ENCODE data around the gene RTTN.
A peak's percentile ranks its signal among the peaks of the same experiment; 100 is the strongest.

RTTN gene

DNA sequence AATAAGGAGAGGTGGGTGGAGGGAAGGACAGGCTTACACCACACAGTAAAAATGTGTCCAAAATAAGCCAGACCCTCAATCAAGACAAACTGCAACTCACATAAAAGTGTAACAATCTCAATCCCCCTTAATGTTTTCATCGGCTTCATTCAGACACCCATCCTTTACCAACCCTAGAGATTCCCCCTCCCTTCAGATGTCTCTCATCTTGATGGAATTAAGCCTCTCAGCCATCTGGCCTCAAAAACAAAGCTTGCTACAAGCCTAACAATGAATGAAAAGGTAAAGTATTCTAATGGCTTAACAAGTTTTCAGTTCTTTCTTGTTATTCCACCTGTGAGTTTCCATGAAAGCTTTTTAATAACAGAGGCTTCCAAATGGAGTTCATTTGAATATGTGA lies 5.2 kb downstream of the RTTN start:
- DNase-seq: no peak
- intact Hi-C loops (cut with DNase I): no loop called here

DNA sequence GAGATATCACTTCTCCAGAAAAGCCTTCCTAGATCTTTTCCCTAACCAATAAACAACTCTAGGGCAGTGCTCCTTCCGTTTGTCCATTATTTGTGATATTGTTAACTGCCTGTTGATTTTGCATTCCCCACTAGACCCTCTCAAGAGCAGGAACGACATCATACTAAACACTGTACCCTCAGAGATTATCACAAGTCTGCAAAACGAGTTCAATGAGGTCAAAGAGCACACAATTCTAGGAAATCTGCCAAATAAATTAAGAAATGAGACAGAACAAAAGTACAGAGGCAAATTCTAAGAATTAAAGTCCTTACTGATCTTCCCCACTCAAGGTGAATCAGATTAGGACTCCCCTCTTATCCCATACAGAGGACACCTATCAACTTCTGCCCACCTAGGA lies 7.6 kb downstream of the RTTN start:
- no peak for DNase-seq
- intact Hi-C loops (cut with DNase I): loop anchor here (2.0 kb wide), 1 partner anchor 257 kb away; no protein-coding TSS in a partner anchor

DNA sequence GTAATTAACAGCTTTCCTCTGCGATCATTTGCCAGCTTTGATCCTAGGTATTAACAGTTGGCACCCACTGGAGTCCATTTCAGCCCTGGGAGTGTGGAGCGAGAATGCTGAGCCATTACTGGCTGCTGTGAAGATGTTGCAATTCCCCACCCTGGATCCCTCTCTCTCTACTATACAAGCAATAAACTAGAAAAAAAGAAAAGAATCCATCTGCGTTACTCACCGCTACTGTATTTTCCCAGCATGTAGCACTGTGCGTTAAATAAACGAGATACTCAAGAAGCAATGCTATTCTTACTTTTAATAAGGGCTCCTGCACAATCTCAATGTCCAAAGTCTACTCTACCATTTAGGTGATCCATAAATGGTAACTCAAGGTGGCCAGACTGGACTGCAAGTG lies 8.5 kb downstream of the RTTN start:
- DNase-seq: no peak
- intact Hi-C loops (cut with DNase I): loop anchor here (2.0 kb wide), 1 partner anchor 258 kb away; no protein-coding TSS in a partner anchor

DNA sequence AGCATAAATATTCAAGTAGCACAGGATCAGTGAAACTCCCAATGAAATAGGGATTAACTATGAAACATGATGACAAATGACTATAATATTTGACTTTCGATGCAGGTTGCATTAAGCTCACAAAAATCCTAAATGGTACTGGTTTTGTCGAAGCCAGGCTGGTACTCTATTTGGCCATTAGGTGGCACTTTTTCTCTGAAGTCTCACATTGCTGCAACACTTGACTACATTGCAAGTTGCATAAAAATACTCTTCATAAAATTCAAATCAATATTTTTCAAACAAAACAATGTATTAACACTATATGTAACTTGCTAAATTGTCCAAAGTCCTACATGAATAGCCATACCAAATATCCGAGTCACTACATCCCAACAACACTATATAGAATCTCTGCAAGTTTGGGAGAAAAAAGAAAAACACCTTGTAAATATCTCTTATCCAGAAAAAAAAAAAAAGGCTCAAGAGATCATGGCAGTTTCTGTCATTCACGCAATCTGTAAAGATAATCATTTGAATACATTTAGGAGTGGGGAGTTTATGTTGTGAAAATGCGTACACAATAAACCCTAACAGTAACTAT lies 9.5 kb downstream of the RTTN start:
- DNase-seq: peak in 1 of 10 donors; percentile 19
- intact Hi-C loops (cut with DNase I): loop anchor here (1.0 to 2.0 kb wide), 2 partner anchors 238 to 259 kb away; no protein-coding TSS in a partner anchor

DNA sequence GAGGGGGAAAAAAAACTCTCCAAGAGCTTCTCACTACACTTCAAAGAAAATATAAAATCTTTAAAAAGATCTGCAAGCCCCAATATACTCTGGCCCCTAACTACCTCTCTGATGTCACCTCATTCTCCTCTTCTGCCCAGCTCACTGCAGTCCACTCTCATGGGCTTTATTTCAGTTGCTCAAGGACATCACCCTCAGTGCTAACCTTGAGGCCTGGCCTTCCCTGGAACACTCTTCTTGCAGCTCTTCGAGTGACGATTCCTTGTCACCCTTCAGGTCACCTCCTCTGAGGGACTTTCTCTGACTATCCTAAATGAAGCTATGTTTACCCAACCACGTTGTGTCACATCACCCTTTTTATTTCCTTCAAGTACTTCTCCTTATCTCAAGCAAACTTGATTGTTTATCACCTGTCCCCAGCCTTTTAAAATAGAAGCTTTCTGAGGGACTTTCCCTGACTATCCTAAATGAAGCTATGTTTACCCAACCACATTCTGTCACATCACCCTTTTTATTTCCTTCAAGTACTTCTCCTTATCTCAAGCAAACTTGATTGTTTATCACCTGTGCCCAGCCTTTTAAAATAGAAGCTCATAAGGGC lies 10.4 kb downstream of the RTTN start:
- intact Hi-C loops (cut with DNase I): no loop called here
- DNase-seq: no peak

DNA sequence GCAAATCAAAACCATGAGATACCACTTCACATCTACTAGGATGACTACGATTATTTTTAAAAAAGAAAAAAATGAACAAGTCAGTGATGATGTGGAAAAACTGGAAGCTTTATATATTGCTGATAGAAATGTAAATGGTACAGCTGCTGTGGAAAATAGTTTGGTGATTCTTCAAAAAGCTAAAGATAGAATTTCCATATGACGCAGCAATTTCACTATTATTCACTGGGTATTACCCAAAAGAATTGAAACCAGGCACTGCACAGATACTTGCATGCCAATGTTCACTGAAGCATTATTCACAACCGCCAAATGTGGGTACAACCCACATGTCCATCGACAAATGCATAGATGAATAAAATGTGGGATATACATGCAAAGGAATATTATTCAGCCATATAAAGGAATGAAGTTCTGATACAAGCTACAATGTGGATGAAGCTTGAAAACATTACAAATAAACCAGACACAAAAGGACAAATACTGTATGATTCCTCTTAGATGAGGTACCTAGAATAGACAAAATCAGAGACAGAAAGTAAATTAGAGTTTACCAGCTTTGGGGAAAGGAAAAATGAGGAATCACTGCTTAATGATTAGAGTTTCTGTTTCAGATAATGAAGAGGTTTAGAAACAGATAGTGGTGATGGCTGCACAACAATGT lies 11.1 kb downstream of the RTTN start:
- DNase-seq: no peak
- intact Hi-C loops (cut with DNase I): no loop called here

DNA sequence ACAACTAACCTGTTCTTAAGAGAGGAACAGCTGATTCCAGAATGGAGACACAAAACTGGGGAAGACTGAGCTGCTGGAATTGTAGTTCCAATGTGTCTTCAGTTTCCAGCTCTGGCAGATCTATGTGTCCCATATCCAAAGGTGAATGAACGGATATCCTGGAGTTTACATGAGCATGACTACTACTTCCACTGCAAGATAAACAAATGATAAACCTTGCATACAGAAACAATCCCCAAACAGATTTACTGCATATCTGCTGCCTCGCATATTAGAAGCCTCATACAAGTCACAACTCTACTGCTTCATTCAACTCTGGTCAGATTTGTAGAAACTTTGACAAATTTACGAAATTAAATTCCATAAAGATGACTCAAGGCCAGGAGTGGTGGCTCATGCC lies 15.0 kb downstream of the RTTN start:
- intact Hi-C loops (cut with DNase I): no loop called here
- DNase-seq: no peak

DNA sequence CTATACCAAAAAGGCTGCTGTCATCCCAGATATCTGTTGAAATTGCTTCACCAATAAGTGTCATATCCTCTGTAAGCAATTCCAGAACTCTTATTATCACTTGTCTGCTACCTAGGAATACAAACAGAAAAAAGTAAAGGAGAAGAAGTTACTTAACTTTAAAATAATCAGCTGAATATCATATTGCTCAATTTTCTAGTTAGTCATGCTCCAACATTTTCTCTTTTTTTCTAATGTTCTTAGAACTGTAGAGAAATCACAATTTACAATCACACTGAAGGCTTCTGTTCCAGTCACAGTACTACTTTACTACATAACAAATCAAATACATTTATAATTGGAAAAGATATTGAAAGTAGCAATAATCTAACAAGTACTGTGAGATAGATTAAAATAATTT lies 17.4 kb downstream of the RTTN start:
- DNase-seq: no peak
- intact Hi-C loops (cut with DNase I): no loop called here

DNA sequence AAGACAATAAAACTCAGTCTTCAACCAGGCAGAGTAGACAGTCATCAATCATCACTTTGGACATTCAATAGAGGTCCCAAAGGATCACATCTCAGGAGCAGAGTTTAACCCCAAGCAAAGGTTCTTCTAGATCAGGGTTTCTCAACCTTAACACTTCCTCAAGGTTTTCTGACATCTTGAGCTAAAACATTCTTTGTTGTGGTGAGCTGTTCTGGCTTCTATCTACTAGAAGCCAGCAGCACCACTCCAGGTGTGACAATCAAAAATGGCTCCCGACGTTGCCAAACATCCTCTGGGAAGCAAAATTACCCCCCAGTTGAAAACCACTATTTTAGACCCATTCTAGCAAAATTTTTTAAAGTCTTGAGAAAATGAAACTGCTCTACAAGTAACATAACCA lies 22.0 kb downstream of the RTTN start:
- intact Hi-C loops (cut with DNase I): no loop called here
- no peak for DNase-seq

DNA sequence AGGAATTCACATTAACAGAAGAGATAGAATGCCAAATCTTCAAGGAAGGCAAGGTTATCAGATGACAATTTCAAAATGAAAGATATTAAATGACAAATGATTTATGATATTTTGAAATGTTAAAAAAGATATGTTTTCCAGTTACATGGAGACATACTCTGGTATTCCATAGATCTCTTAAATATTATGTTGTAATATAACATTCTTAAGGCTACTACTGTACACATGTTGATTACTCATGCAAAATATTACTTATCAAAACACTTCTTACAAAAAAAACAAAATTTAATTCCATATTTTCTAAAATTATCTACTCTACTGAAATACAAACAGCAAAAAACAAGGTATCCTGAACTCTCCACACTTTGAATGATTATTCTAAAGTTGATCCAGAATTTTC lies 22.9 kb downstream of the RTTN start:
- DNase-seq: no peak
- intact Hi-C loops (cut with DNase I): no loop called here

DNA sequence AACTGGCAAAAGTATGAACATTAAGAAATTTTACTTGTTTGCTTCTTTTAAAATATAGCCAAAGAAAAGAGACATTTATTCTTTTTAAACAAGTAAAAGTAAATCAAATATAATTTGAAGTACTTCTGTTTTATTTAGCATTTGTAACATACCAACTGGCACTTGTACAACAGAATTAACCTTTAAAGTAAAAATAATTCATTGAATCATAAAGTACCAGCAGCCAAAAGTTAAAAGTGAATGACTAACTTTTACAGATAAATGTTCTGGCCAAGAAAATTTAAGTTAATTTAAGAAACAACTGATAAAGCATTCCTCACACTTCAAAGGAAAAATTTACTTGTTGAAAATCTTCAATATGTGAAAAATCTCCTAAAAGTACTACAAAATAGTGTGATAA lies 23.8 kb downstream of the RTTN start:
- no peak for DNase-seq

DNA sequence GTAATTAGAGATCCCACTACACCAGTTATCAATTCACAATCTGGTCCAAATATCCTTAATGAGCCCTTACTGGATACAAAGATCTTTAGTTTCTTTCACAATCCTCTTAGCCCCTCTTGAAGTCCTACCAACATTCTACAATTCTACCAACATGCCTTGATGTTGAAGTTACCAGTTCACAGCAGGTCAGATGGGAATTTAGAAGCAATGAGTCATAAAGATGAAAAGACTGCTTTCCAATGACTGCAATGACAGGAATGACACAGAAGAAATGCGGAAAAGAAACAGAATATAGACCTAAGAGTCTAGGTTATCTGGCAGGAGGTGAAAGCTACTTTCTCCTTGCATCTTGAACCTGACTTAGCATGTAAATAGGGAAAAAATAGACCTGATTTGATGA lies 24.5 kb downstream of the RTTN start:
- intact Hi-C loops (cut with DNase I): no loop called here
- DNase-seq: no peak

More for the DNA sequence above, 23.8 kb downstream of the RTTN start:
- intact Hi-C loops (cut with DNase I): no loop called here

DNA sequence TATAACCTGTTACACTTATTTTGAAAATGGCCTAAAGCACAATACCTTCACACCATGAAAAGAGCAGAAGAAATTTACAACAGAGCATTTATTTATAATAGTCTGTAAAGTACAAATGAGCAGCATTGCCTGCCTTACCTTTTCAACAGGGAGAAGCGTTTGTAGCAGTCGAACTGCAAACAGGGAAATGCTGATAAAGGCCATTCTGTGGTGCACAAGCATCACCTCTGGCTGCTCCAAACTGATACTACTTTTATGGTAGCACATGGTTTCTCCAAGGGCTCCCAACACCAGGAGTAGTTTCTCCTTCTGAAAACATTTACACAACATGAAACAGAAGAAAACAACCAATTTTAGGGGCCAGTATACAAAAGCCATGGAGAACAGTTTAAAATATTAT lies 28.9 kb downstream of the RTTN start:
- no peak for DNase-seq
- intact Hi-C loops (cut with DNase I): no loop called here

DNA sequence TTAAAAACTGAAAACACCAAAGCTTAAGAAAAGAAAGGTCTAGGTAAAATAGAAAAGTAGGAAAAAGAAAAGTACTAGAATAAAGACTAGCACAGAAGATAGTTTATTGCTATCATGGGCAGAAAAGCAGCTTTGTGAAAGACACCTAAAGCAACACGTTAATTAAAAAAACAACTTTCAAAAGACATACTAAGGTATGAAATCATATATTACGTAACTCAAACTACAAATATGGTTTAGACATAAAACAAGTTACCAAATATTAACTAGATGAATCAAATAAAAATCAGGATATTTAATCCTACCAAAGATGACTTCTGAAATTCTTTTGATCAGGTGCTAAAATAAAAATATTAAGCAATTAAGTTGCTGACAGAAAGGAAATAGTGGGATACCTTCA lies 30.3 kb downstream of the RTTN start:
- intact Hi-C loops (cut with DNase I): no loop called here

DNA sequence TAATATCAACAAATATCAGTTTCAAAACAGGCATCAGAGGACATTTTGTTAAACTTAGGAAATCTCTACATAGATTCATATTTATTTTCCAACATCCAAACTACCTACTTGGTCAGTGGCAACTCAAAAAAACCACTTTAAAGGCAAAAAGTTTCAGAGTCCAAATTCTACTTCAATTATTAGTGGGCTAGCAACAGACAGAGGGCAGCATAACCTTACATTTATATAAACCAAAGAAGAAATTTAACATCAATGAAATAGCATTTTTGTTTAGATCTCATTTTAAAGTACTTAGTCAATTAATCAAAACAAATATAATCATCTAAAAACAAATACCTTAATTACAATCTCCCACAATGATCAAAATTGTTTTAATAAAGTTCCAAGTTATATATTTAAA lies 33.3 kb downstream of the RTTN start:
- intact Hi-C loops (cut with DNase I): no loop called here
- no peak for DNase-seq

More for the DNA sequence above, 30.3 kb downstream of the RTTN start:
- DNase-seq: no peak

DNA sequence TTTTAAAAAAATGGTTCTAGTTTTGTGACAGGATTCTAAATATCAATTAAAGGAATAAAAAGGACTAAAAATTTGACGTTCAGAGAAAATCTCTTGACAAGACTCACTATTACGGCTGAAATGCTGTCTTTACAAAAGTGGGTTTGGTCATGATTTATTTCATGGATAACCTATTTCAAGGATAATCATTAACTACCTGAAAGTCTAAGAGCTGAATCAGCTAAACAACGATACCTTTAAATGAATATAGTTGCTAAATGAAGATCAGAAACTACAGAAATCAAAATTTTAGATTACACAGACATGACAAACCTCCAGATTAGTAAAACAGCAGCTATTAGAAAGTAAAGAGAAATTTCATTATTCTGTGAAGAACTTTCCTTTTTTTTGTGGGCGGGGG lies 35.7 kb downstream of the RTTN start:
- intact Hi-C loops (cut with DNase I): no loop called here
- no peak for DNase-seq

DNA sequence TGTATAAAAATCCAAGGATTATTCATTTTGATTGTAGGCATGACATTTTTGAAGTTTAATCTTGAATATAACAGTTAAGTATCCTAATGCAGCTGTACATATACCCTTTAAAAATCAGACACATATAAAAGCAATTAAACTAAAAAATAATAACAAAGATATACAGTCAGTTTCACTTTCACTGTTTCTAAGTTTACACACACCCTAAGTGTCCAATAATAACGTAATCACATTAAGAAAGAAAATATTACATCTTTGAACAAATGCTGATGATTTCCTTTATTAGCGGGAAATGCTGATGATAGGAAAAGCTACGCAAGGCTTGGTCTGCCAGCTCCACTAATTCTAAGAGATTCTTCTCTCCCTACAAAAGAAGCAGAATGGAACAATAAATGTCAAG lies 38.8 kb downstream of the RTTN start:
- peak in 1 of 10 donors; percentile 3 for DNase-seq
- intact Hi-C loops (cut with DNase I): no loop called here

DNA sequence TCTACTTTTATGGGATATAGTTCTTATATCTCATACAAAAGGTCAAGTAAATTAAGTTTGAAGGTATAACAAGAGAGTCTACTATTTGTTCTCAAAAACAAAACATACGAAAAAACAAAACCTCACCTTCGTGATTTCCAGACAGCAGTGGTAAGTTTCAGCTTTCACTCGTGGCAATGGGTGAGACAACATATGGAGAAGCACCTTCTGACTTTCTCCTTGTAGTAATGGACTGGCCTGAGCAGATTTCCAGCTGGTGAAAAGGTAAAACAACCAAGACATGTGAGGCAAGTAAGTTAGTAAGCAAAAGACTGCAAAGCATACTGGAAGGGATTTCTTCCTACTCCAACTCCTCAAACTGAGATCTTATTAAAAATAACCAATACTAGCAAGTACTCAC lies 39.6 kb downstream of the RTTN start:
- DNase-seq: no peak

DNA sequence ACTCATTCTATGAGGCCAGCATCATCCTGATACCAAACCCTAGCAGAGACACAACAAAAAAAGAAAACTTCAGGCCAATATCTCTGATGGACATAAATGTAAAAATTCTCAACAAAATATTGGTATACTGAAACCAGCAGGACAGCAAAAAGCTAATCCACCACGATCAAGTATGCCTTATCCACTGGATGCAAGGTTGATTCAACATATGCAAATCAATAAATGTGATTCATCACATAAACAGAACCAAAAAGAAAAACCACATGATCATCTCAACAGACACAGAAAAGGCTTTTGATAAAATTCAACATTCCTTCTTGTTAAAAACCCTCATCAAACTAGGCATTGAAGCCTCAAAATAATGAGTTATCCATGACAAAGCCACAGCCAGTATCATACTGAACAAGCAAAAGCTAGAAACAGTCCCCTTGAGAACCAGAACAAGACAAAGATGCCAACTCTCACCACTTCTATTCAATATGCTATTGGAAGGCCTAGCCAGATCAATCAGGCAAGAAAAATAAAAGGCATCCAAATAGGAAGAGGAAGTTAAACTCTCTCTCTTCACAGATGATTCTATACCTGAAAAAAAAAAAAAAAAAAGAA lies 45.3 kb downstream of the RTTN start:
- no peak for DNase-seq
- intact Hi-C loops (cut with DNase I): no loop called here

More for the DNA sequence above, 39.6 kb downstream of the RTTN start:
- intact Hi-C loops (cut with DNase I): no loop called here

DNA sequence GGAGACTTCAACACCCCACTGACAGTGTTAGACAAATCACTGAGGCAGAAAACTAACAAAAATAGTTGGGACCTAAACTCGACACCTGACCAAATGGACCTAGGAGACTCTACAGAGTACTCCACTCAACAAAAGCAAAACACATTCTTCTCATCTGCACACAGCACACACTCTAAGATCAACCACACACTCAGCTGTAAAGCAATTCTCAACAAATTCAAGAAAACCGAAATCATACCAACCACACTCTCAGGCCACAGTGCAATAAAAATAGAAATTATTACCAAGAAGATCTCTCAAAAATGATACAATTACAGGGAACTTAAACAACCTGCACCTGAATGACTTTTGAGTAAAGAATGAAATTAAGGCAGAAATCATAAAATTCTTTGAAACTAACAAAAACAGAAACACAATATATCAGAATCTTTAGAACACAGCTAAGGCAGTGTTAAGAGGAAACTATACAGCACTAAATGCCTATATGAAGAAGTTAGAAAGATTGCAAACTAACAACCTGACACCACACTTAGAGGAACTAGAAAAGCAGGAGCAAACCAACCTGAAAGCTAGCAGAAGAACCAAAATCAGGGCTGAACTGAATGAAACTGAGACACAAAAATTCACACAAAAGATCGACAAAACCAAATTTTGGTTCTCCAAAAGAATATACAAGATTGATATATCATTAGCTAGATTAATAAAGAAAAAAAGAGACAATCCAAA lies 46.3 kb downstream of the RTTN start:
- intact Hi-C loops (cut with DNase I): no loop called here
- DNase-seq: no peak

DNA sequence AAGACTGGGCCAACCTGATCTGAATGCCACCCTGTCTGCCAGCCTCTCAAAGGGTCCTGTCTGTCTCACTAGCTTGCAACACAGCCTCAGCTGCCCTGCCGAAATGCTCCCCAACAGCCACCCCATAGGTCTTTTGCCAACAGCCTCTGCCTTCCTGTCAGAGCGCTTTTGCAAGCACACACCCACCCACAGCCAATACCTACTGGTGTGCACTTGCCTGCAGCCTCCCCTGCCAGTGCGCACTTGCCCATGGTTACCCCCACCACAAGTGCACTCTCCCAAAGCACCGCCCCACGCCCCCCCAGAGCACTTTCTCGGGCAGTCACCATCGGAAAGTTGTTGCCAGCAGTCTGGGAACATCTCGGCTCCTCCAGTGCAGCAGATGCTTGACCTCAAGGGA lies 48.6 kb downstream of the RTTN start:
- peak in 1 of 10 donors; percentile 9 for DNase-seq
- intact Hi-C loops (cut with DNase I): no loop called here

Measured in posterior cingulate gyrus (tissue), 11 donors.